Choroid plexus epithelial cell (primary cell): ENCODE results near the gene CDH4.

Experiments
- DNase-seq: peaks from one replicate; pipeline ENCODE4 v3.0.0-alpha.2; 2010; ENCODE audit warnings: low read depth
- H3K4me3 ChIP-seq: 2 replicates; pipeline ENCODE4 v1.5.1; 2011; ENCODE audit warnings: low read depth, mild to moderate bottlenecking, control low read depth, low read length, moderate library complexity
- CTCF ChIP-seq: conservative IDR thresholded peaks from 2 replicates; pipeline ENCODE4 v1.5.1; 2011; ENCODE audit warnings: low read depth, mild to moderate bottlenecking, control low read depth, inconsistent platforms, low read length, moderate library complexity

The CDH4 gene

GRCh38 chr20:61525781-61526431 lies 273.8 kb downstream of the CDH4 start:
- no peak overlapping the region for H3K4me3 ChIP-seq
- TF ChIP-seq CTCF: no peak
- peak; percentile 37 for DNase-seq

- no peak overlapping the region for H3K4me3 ChIP-seq
- no peak for TF ChIP-seq CTCF
- no peak for DNase-seq
These were observed 274.8 kb downstream of the CDH4 start for GRCh38 chr20:61526907-61527306.

GRCh38 chr20:61527626-61528025 lies 275.6 kb downstream of the CDH4 start:
- TF ChIP-seq CTCF: no peak
- no peak for DNase-seq
- no peak overlapping the region for H3K4me3 ChIP-seq

- no peak for DNase-seq
- TF ChIP-seq CTCF: no peak
- no peak overlapping the region for H3K4me3 ChIP-seq
These were observed 276.5 kb downstream of the CDH4 start for GRCh38 chr20:61528591-61528990.

- H3K4me3 ChIP-seq: no peak overlapping the region
- TF ChIP-seq CTCF: no peak
- no peak for DNase-seq
These were observed 277.3 kb downstream of the CDH4 start for GRCh38 chr20:61529354-61529753.

GRCh38 chr20:61531553-61532345 lies 279.7 kb downstream of the CDH4 start:
- no peak overlapping the region for H3K4me3 ChIP-seq
- no peak for TF ChIP-seq CTCF
- DNase-seq: peak; percentile 35
